Prostate gland (tissue), 2 donors: ENCODE measurements around the gene OR2C1. TPM values are rescaled to one million over a fixed set of nuclear protein-coding genes. Genes with fewer than 3 reads are reported as not detected.

Experiments
- DNase-seq: peaks from one replicate; pipeline ENCODE4 v3.0.0-alpha.2; 2019; ENCODE audit warnings: low spot score
- H3K27ac ChIP-seq, 2 donors: fragments of 200-600 bp; sonication (generic); 2 replicates each; pipeline ENCODE4 v1.5.1; 2017 to 2019
- H3K27me3 ChIP-seq: fragments of 200-600 bp; sonication (generic); replicated peaks from 2 replicates; pipeline ENCODE4 v1.5.1; 2019; ENCODE audit not compliant: insufficient read depth
- H3K36me3 ChIP-seq, 2 donors: fragments of 200-600 bp; sonication (generic); 1 replicate in 1 of 2; 2 replicates in 1 of 2; pipeline versions ENCODE4 v1.5.1 to v1.8.1; 2017 to 2019
- H3K4me1 ChIP-seq: fragments of 200-600 bp; sonication (generic); replicated peaks from 2 replicates; pipeline ENCODE4 v1.5.1; 2019
- H3K4me3 ChIP-seq, 2 donors: fragments of 200-600 bp; sonication (generic); 2 replicates each; pipeline ENCODE4 v1.5.1; 2017 to 2019
- H3K9me3 ChIP-seq: fragments of 200-600 bp; sonication (generic); 2 replicates; pipeline ENCODE4 v1.5.1; 2017
- POLR2A ChIP-seq: fragments of 450-650 bp; IDR thresholded peaks from one replicate; pipeline ENCODE4 v1.6.1; 2016; ENCODE audit warnings: antibody characterized with exemption, mild to moderate bottlenecking
- POLR2AphosphoS5 ChIP-seq: sonication (generic); formaldehyde crosslinking; IDR thresholded peaks from one replicate; pipeline ENCODE4 v1.6.1; 2017; ENCODE audit warnings: antibody characterized with exemption
- WGBS: methylation state at CpG from one replicate; pipeline ENCODE4 v1.1.5; 2018; 5-methylcytosine and 5-hydroxymethylcytosine counted together
- intact Hi-C: fragments of 100-400 bp; cut with DNase I; formaldehyde crosslinking; loops from one replicate; pipeline ENCODE4 v1.14.2; 2022
- total RNA-seq, 2 donors: library from RNA; depleted of rRNA; stranded (reverse); fragments of >200 nt; gene quantifications; one replicate each; pipeline ENCODE4 v1.1.0, GENCODE V29; 2016
- TF ChIP-seq, protein P1 (sequence below), 4 experiments: fragments of 200-600 bp in 2 of 4; fragments of 450-650 bp in 2 of 4; sonication (generic) in 2 of 4; IDR thresholded peaks; 1 replicate in 3 of 4; 2 replicates in 1 of 4; pipeline ENCODE4 v1.5.1; 2016 to 2019; ENCODE audit warnings: antibody characterized with exemption in 4 of 4, mild to moderate bottlenecking in 2 of 4, moderate library complexity in 2 of 4

Gene OR2C1
- total RNA-seq, 2 donors from 2014 or later, result 1.1 TPM; not detected in 1

DNA sequence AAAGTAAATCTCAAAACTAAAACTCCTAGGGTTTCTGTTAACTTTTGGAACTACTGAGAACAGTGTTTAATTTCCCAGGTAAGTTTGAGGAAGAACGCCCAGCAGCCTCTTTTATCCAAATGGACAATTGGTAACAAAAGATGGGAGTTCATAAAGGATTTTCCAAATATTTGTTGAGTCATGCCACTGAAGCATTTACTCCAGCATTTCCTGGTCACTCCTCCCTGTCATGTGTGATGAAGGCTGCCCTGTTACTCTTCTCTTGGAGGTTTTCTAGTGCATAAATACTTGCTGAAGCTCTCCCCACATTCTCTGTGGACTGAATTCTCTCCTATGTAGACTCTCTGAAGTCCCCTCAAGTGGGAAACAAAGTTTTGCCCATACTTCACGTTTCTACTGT is 33.9 kb upstream of the OR2C1 start:
- peaks cover 9% of the 10 kb centered on the region in 2 donors for H3K36me3 ChIP-seq
- no peaks in the 10 kb centered on the region for H3K27me3 ChIP-seq
- no peak overlapping the region for H3K4me3 ChIP-seq
- H3K4me1 ChIP-seq, result no peaks in the 10 kb centered on the region
- no peaks in the 10 kb centered on the region for H3K9me3 ChIP-seq
- DNase-seq, result no peak
- intact Hi-C loops, result no loop called here
- WGBS, result 65% methylated on average over 2 of the region's 2 CpGs
- TF ChIP-seq POLR2AphosphoS5 (no peak), POLR2A (no peak)
- TF ChIP-seq, protein P1, sequence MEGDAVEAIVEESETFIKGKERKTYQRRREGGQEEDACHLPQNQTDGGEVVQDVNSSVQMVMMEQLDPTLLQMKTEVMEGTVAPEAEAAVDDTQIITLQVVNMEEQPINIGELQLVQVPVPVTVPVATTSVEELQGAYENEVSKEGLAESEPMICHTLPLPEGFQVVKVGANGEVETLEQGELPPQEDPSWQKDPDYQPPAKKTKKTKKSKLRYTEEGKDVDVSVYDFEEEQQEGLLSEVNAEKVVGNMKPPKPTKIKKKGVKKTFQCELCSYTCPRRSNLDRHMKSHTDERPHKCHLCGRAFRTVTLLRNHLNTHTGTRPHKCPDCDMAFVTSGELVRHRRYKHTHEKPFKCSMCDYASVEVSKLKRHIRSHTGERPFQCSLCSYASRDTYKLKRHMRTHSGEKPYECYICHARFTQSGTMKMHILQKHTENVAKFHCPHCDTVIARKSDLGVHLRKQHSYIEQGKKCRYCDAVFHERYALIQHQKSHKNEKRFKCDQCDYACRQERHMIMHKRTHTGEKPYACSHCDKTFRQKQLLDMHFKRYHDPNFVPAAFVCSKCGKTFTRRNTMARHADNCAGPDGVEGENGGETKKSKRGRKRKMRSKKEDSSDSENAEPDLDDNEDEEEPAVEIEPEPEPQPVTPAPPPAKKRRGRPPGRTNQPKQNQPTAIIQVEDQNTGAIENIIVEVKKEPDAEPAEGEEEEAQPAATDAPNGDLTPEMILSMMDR (IDR thresholded peaks at IDR 0.05), result no peak
- H3K27ac ChIP-seq, result no peak overlapping the region

DNA sequence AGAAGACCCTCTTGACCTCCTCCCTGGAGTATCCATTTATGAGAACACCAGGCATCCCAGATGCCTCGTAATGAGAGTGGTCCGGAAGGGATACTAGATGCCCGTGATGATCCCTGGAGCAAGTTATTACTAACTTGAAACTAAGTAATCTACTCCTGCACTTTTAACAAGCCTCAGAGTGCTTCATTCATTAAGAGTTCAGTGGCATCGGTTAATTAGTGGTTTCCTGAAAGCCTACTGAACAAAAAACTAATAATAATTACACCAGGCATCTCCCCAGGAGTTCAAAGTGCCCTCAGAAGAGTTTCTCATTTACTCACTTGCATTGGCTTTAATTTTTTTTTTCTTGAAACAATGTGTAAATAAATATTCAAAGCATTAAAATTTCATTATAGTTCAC is 28.2 kb upstream of the OR2C1 start:
- Histone ChIP-seq H3K27ac (no peak overlapping the region), H3K36me3 (no peaks in the 10 kb centered on the region), H3K4me1 (no peaks in the 10 kb centered on the region), H3K9me3 (no peaks in the 10 kb centered on the region), H3K4me3 (no peak overlapping the region), H3K27me3 (no peaks in the 10 kb centered on the region)
- intact Hi-C loops, result no loop called here
- no peak for TF ChIP-seq POLR2A
- TF ChIP-seq, protein P1 (IDR thresholded peaks at IDR 0.05), result no peak
- no peak for TF ChIP-seq POLR2AphosphoS5
- WGBS, result 75% methylated on average over 4 of the region's 4 CpGs
- no peak for DNase-seq

DNA sequence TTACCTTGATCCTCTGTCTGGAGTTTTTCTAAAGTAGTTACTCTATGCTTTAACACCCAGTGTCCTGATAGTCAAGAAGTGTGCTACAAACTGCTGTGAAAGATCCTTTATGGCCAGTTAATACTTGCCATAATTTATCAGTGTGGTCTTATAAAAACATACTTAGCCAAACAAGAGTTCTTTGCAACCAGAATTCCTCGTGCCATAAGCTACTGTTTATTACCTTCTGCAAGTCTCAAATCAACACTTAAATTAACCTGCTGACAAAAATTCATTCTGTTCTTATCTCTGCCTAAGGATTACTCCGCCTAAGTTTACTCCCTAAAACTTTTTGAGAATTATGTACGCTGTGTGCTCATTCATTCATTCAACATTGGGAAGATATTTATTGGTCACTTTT is 27.6 kb upstream of the OR2C1 start:
- WGBS, result 38% methylated on average over 3 of the region's 3 CpGs
- no peaks in the 10 kb centered on the region for H3K9me3 ChIP-seq
- no peaks in the 10 kb centered on the region for H3K4me1 ChIP-seq
- intact Hi-C loops, result no loop called here
- H3K36me3 ChIP-seq, result no peaks in the 10 kb centered on the region
- DNase-seq, result no peak
- TF ChIP-seq, protein P1 (IDR thresholded peaks at IDR 0.05), result no peak
- TF ChIP-seq POLR2A (no peak), POLR2AphosphoS5 (no peak)
- no peak overlapping the region for H3K4me3 ChIP-seq
- H3K27ac ChIP-seq, result no peak overlapping the region
- no peaks in the 10 kb centered on the region for H3K27me3 ChIP-seq

DNA sequence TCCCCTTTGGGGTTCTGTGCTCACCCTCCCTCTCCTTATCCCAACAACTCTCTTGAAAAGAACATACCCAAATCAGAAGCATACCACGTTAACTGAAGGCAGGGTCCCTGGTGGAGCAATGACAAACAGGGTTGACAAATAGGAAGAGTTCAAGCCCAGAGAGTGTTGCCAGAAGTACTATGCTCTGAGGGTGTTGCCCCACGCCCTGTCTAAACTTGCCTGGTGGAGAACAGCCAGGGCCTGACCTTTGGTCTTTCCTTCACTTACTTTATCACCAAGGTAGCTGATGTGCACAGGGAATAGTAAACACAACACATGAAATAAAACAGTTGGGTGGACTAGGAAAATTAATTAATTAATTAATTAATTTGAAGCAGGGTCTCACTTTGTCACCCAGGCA is 27.0 kb upstream of the OR2C1 start:
- Histone ChIP-seq H3K27ac (no peak overlapping the region), H3K4me1 (no peaks in the 10 kb centered on the region), H3K4me3 (no peak overlapping the region), H3K27me3 (no peaks in the 10 kb centered on the region), H3K36me3 (no peaks in the 10 kb centered on the region), H3K9me3 (no peaks in the 10 kb centered on the region)
- DNase-seq, result no peak
- intact Hi-C loops, result no loop called here
- WGBS, result 59% methylated on average over 2 of the region's 2 CpGs
- TF ChIP-seq POLR2A (no peak), POLR2AphosphoS5 (no peak)
- TF ChIP-seq, protein P1 (IDR thresholded peaks at IDR 0.05), result no peak

DNA sequence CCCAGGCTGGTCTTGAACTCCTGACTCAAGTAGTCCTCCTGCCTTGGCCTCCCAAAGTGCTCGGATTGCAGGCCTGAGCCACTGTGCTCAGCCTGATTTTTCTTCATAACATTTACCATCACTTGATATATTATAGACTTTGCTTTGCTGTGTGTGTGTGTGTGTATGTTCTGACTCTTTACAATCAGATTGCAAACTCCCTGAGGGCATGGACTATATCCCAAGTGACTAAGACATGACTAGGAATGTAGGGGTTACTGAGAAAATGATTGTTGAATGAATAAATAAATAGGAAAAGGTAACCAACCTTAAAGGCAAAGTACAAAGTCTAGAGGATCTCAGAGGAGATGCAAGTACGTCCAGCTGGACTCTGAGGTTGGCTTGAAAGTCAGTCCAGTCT is 9.6 kb upstream of the OR2C1 start:
- H3K9me3 ChIP-seq, result no peaks in the 10 kb centered on the region
- H3K4me1 ChIP-seq, result no peaks in the 10 kb centered on the region
- WGBS, result 55% methylated on average over 2 of the region's 2 CpGs
- no peak for TF ChIP-seq POLR2AphosphoS5
- TF ChIP-seq, protein P1 (IDR thresholded peaks at IDR 0.05), result no peak
- no peak for TF ChIP-seq POLR2A
- H3K27ac ChIP-seq, result no peak overlapping the region
- H3K4me3 ChIP-seq, result no peak overlapping the region
- no peak for DNase-seq
- no peaks in the 10 kb centered on the region for H3K27me3 ChIP-seq
- intact Hi-C loops, result no loop called here
- no peaks in the 10 kb centered on the region for H3K36me3 ChIP-seq
